Stimulated activated CD4-positive, alpha-beta T cell treated with anti-CD3 and anti-CD28 coated beads, TNF-alpha, amount 100 ng/mL, for 4 hours (primary cell): ENCODE measurements around the gene KIF21B.
"Not testable (repeated sequence)": the region's sequence is repeated elsewhere in the genome, so short reads cannot be mapped to it uniquely, and the experiment has no call there.

Experiments used
- DNase-seq, 3 experiments: peaks; one replicate each; pipeline ENCODE4 v3.0.0-alpha.2; 2020; ENCODE audit warnings: low read depth in 3 of 3

Gene KIF21B

GRCh38 chr1:200971428-200971903 lies 52.0 kb downstream of the KIF21B start:
- no peak for DNase-seq

- no peak for DNase-seq
Measured at GRCh38 chr1:200970771-200971427, 52.6 kb downstream of the KIF21B start.

GRCh38 chr1:200969726-200970561 lies 53.6 kb downstream of the KIF21B start:
- DNase-seq: no peak

GRCh38 chr1:200968469-200969410 lies 54.8 kb downstream of the KIF21B start:
- DNase-seq: no peak

- DNase-seq: no peak
Measured at GRCh38 chr1:200967693-200968468, 55.6 kb downstream of the KIF21B start.

- DNase-seq: no peak
Measured at GRCh38 chr1:200966934-200967333, 56.6 kb downstream of the KIF21B start.

- DNase-seq: no peak
Measured at GRCh38 chr1:200965111-200965805, 58.3 kb downstream of the KIF21B start.

- DNase-seq: not testable (repeated sequence)
Measured at GRCh38 chr1:200963888-200964287, 59.6 kb downstream of the KIF21B start.

- DNase-seq: no peak
Measured at GRCh38 chr1:200963076-200963475, 60.4 kb downstream of the KIF21B start.

GRCh38 chr1:200962631-200963030 lies 60.9 kb downstream of the KIF21B start:
- no peak for DNase-seq

GRCh38 chr1:200962151-200962550 lies 61.4 kb downstream of the KIF21B start:
- not testable (repeated sequence) for DNase-seq

GRCh38 chr1:200960948-200961340 lies 62.6 kb downstream of the KIF21B start:
- DNase-seq: no peak

GRCh38 chr1:200960236-200960947 lies 63.1 kb downstream of the KIF21B start:
- no peak for DNase-seq

- no peak for DNase-seq
Measured at GRCh38 chr1:200959411-200959921, 64.0 kb downstream of the KIF21B start.

- DNase-seq: no peak
Measured at GRCh38 chr1:200958597-200958996, 64.9 kb downstream of the KIF21B start.

GRCh38 chr1:200954434-200954833 lies 69.1 kb downstream of the KIF21B start:
- no peak for DNase-seq

- no peak for DNase-seq
Measured at GRCh38 chr1:200951016-200951415, 72.5 kb downstream of the KIF21B start.

GRCh38 chr1:200949626-200950025 lies 73.9 kb downstream of the KIF21B start:
- DNase-seq: no peak

- DNase-seq: no peak
Measured at GRCh38 chr1:200947059-200947566, 76.4 kb downstream of the KIF21B start.
